ENCODE measurements around the gene ZNG1A.
"Not testable (repeated sequence)": the region's sequence is repeated elsewhere in the genome, so short reads cannot be mapped to it uniquely, and the experiment has no call there.

Gene ZNG1A

GRCh38 chr9:98775-99174 lies 80.1 kb downstream of the ZNG1A start:
- not testable (repeated sequence) for DNase-seq (ENCODE audit: low read depth in 2 of 2)

- not testable (repeated sequence) for DNase-seq (ENCODE audit: low read depth in 2 of 2)
Observed at GRCh38 chr9:94992-95391, 83.9 kb downstream of the ZNG1A start.

- not testable (repeated sequence) for DNase-seq (ENCODE audit: low read depth in 2 of 2)
Observed at GRCh38 chr9:94323-94722, 84.5 kb downstream of the ZNG1A start.

- DNase-seq (ENCODE audit: low read depth in 2 of 2), result not testable (repeated sequence)
Observed at GRCh38 chr9:93909-94308, 84.9 kb downstream of the ZNG1A start.

GRCh38 chr9:90851-91250 lies 88.0 kb downstream of the ZNG1A start:
- not testable (repeated sequence) for DNase-seq (ENCODE audit: low read depth in 2 of 2)

GRCh38 chr9:88396-89037 lies 90.3 kb downstream of the ZNG1A start:
- DNase-seq (ENCODE audit: low read depth in 2 of 2), result not testable (repeated sequence)

GRCh38 chr9:87860-88259 lies 91.0 kb downstream of the ZNG1A start:
- DNase-seq (ENCODE audit: low read depth in 2 of 2), result not testable (repeated sequence)

GRCh38 chr9:87105-87504 lies 91.8 kb downstream of the ZNG1A start:
- not testable (repeated sequence) for DNase-seq (ENCODE audit: low read depth in 2 of 2)

- DNase-seq (ENCODE audit: low read depth in 2 of 2), result not testable (repeated sequence)
Observed at GRCh38 chr9:86697-87096, 92.2 kb downstream of the ZNG1A start.

GRCh38 chr9:82932-83689 lies 95.7 kb downstream of the ZNG1A start:
- DNase-seq (ENCODE audit: low read depth in 2 of 2), result not testable (repeated sequence)

- not testable (repeated sequence) for DNase-seq (ENCODE audit: low read depth in 2 of 2)
Observed at GRCh38 chr9:78333-78732, 100.5 kb downstream of the ZNG1A start.

- DNase-seq (ENCODE audit: low read depth in 2 of 2), result not testable (repeated sequence)
Observed at GRCh38 chr9:76389-76788, 102.5 kb downstream of the ZNG1A start.

GRCh38 chr9:73900-74525 lies 104.8 kb downstream of the ZNG1A start:
- DNase-seq (ENCODE audit: low read depth in 2 of 2), result not testable (repeated sequence)

- DNase-seq (ENCODE audit: low read depth in 2 of 2), result not testable (repeated sequence)
Observed at GRCh38 chr9:73076-73899, 105.6 kb downstream of the ZNG1A start.

All from stimulated activated CD8-positive, alpha-beta memory T cell treated with anti-CD3 and anti-CD28 coated beads, Interleukin-15, amount 100 ng/mL, for 4 hours (primary cell).